ENCODE data around the gene IQCH. TPM values are rescaled to one million over a fixed set of nuclear protein-coding genes. Genes with fewer than 3 reads are reported as not detected.

IQCH gene
- total and polyA plus RNA-seq, 4 donors, result 2.4 to 9.0 (median 4.8) TPM

- Histone ChIP-seq H3K27ac (ENCODE audit: low read depth, low read length) (no peak overlapping the region), H3K4me1 (ENCODE audit: control insufficient read depth, insufficient read depth, low read length) (no peaks in the 10 kb centered on the region), H3K4me3 (ENCODE audit: low read depth, low read length) (no peak overlapping the region), H3K9me3 (ENCODE audit: control insufficient read depth, insufficient read depth, low read length) (no peaks in the 10 kb centered on the region), H3K36me3 (ENCODE audit: control insufficient read depth, insufficient read depth, low read length) (no peaks in the 10 kb centered on the region), H3K27me3 (ENCODE audit: control insufficient read depth, insufficient read depth, low read length) (no peaks in the 10 kb centered on the region)
- no peak for DNase-seq (ENCODE audit: low read depth in 4 of 6, low spot score in 6 of 6)
- no CpG with 5 or more reads among the region's 1 CpG for WGBS (ENCODE audit: insufficient coverage)
These were observed 142.6 kb downstream of the IQCH start for GRCh38 chr15:67397139-67397538.

GRCh38 chr15:67399925-67400324 is 145.3 kb downstream of the IQCH start:
- no peak for DNase-seq (ENCODE audit: low read depth in 4 of 6, low spot score in 6 of 6)
- H3K4me3 ChIP-seq (ENCODE audit: low read depth, low read length), result no peak overlapping the region
- H3K27me3 ChIP-seq (ENCODE audit: control insufficient read depth, insufficient read depth, low read length), result no peaks in the 10 kb centered on the region
- WGBS (ENCODE audit: insufficient coverage), result no CpG with 5 or more reads among the region's 4 CpGs
- H3K27ac ChIP-seq (ENCODE audit: low read depth, low read length), result no peak overlapping the region
- no peaks in the 10 kb centered on the region for H3K4me1 ChIP-seq (ENCODE audit: control insufficient read depth, insufficient read depth, low read length)
- no peaks in the 10 kb centered on the region for H3K36me3 ChIP-seq (ENCODE audit: control insufficient read depth, insufficient read depth, low read length)
- no peaks in the 10 kb centered on the region for H3K9me3 ChIP-seq (ENCODE audit: control insufficient read depth, insufficient read depth, low read length)

- Histone ChIP-seq H3K9me3 (ENCODE audit: control insufficient read depth, insufficient read depth, low read length) (no peaks in the 10 kb centered on the region), H3K36me3 (ENCODE audit: control insufficient read depth, insufficient read depth, low read length) (no peaks in the 10 kb centered on the region), H3K4me1 (ENCODE audit: control insufficient read depth, insufficient read depth, low read length) (no peaks in the 10 kb centered on the region), H3K27me3 (ENCODE audit: control insufficient read depth, insufficient read depth, low read length) (peaks cover 2% of the 10 kb centered on the region), H3K27ac (ENCODE audit: low read depth, low read length) (no peak overlapping the region), H3K4me3 (ENCODE audit: low read depth, low read length) (no peak overlapping the region)
- WGBS (ENCODE audit: insufficient coverage), result no CpG with 5 or more reads among the region's 2 CpGs
- no peak for DNase-seq (ENCODE audit: low read depth in 4 of 6, low spot score in 6 of 6)
These were observed 146.3 kb downstream of the IQCH start for GRCh38 chr15:67400890-67401289.

- no peaks in the 10 kb centered on the region for H3K36me3 ChIP-seq (ENCODE audit: control insufficient read depth, insufficient read depth, low read length)
- peak in 1 of 6 donors; percentile 58 for DNase-seq (ENCODE audit: low read depth in 4 of 6, low spot score in 6 of 6)
- H3K4me1 ChIP-seq (ENCODE audit: control insufficient read depth, insufficient read depth, low read length), result no peaks in the 10 kb centered on the region
- no CpG with 5 or more reads among the region's 5 CpGs for whole genome bisulfite sequencing (ENCODE audit: insufficient coverage)
- H3K27ac ChIP-seq (ENCODE audit: low read depth, low read length), result no peak overlapping the region
- no peak overlapping the region for H3K4me3 ChIP-seq (ENCODE audit: low read depth, low read length)
- H3K9me3 ChIP-seq (ENCODE audit: control insufficient read depth, insufficient read depth, low read length), result no peaks in the 10 kb centered on the region
- H3K27me3 ChIP-seq (ENCODE audit: control insufficient read depth, insufficient read depth, low read length), result peaks cover 2% of the 10 kb centered on the region
These were observed 146.8 kb downstream of the IQCH start for GRCh38 chr15:67401336-67401735.

- no CpG with 5 or more reads among the region's 4 CpGs for WGBS (ENCODE audit: insufficient coverage)
These were observed 149.0 kb downstream of the IQCH start for GRCh38 chr15:67403428-67404154.

GRCh38 chr15:67405208-67406191 is 150.9 kb downstream of the IQCH start:
- WGBS (ENCODE audit: insufficient coverage), result 33% methylated on average over 1 of the region's 4 CpGs
- H3K4me1 ChIP-seq (ENCODE audit: control insufficient read depth, insufficient read depth, low read length), result peaks cover 5% of the 10 kb centered on the region
- no peak overlapping the region for H3K4me3 ChIP-seq (ENCODE audit: low read depth, low read length)
- no peak for DNase-seq (ENCODE audit: low read depth in 4 of 6, low spot score in 6 of 6)
- H3K27me3 ChIP-seq (ENCODE audit: control insufficient read depth, insufficient read depth, low read length), result peaks cover 2% of the 10 kb centered on the region
- H3K27ac ChIP-seq (ENCODE audit: low read depth, low read length), result no peak overlapping the region
- no peaks in the 10 kb centered on the region for H3K9me3 ChIP-seq (ENCODE audit: control insufficient read depth, insufficient read depth, low read length)
- H3K36me3 ChIP-seq (ENCODE audit: control insufficient read depth, insufficient read depth, low read length), result no peaks in the 10 kb centered on the region

More at GRCh38 chr15:67403428-67404154, 149.0 kb downstream of the IQCH start:
- H3K4me3 ChIP-seq (ENCODE audit: low read depth, low read length), result no peak overlapping the region
- DNase-seq (ENCODE audit: low read depth in 4 of 6, low spot score in 6 of 6), result peak in 2 of 6 donors; percentile 34 to 64
- H3K27ac ChIP-seq (ENCODE audit: low read depth, low read length), result no peak overlapping the region
- H3K36me3 ChIP-seq (ENCODE audit: control insufficient read depth, insufficient read depth, low read length), result no peaks in the 10 kb centered on the region
- H3K4me1 ChIP-seq (ENCODE audit: control insufficient read depth, insufficient read depth, low read length), result peaks cover 5% of the 10 kb centered on the region
- peaks cover 2% of the 10 kb centered on the region for H3K27me3 ChIP-seq (ENCODE audit: control insufficient read depth, insufficient read depth, low read length)
- H3K9me3 ChIP-seq (ENCODE audit: control insufficient read depth, insufficient read depth, low read length), result no peaks in the 10 kb centered on the region

GRCh38 chr15:67406257-67406861 is 151.8 kb downstream of the IQCH start:
- WGBS (ENCODE audit: insufficient coverage), result no CpG with 5 or more reads among the region's 1 CpG
- Histone ChIP-seq H3K9me3 (ENCODE audit: control insufficient read depth, insufficient read depth, low read length) (no peaks in the 10 kb centered on the region), H3K4me1 (ENCODE audit: control insufficient read depth, insufficient read depth, low read length) (peaks cover 5% of the 10 kb centered on the region), H3K27ac (ENCODE audit: low read depth, low read length) (no peak overlapping the region), H3K27me3 (ENCODE audit: control insufficient read depth, insufficient read depth, low read length) (peaks cover 2% of the 10 kb centered on the region), H3K36me3 (ENCODE audit: control insufficient read depth, insufficient read depth, low read length) (no peaks in the 10 kb centered on the region), H3K4me3 (ENCODE audit: low read depth, low read length) (no peak overlapping the region)
- no peak for DNase-seq (ENCODE audit: low read depth in 4 of 6, low spot score in 6 of 6)

- peaks cover 5% of the 10 kb centered on the region for H3K4me1 ChIP-seq (ENCODE audit: control insufficient read depth, insufficient read depth, low read length)
- no peaks in the 10 kb centered on the region for H3K9me3 ChIP-seq (ENCODE audit: control insufficient read depth, insufficient read depth, low read length)
- no peak overlapping the region for H3K27ac ChIP-seq (ENCODE audit: low read depth, low read length)
- H3K36me3 ChIP-seq (ENCODE audit: control insufficient read depth, insufficient read depth, low read length), result no peaks in the 10 kb centered on the region
- H3K27me3 ChIP-seq (ENCODE audit: control insufficient read depth, insufficient read depth, low read length), result peaks cover 2% of the 10 kb centered on the region
- 62% methylated on average over 4 of the region's 8 CpGs for WGBS (ENCODE audit: insufficient coverage)
- H3K4me3 ChIP-seq (ENCODE audit: low read depth, low read length), result peak overlapping the region; percentile 6
- DNase-seq (ENCODE audit: low read depth in 4 of 6, low spot score in 6 of 6), result peak in 2 of 6 donors; percentile 71 to 93
These were observed 153.2 kb downstream of the IQCH start for GRCh38 chr15:67407786-67408185.

- no peaks in the 10 kb centered on the region for H3K36me3 ChIP-seq (ENCODE audit: control insufficient read depth, insufficient read depth, low read length)
- H3K4me1 ChIP-seq (ENCODE audit: control insufficient read depth, insufficient read depth, low read length), result peaks cover 13% of the 10 kb centered on the region
- peaks cover 2% of the 10 kb centered on the region for H3K27me3 ChIP-seq (ENCODE audit: control insufficient read depth, insufficient read depth, low read length)
- WGBS (ENCODE audit: insufficient coverage), result 42% methylated on average over 3 of the region's 6 CpGs
- peak in 1 of 6 donors; percentile 69 for DNase-seq (ENCODE audit: low read depth in 4 of 6, low spot score in 6 of 6)
- no peaks in the 10 kb centered on the region for H3K9me3 ChIP-seq (ENCODE audit: control insufficient read depth, insufficient read depth, low read length)
- no peak overlapping the region for H3K27ac ChIP-seq (ENCODE audit: low read depth, low read length)
- no peak overlapping the region for H3K4me3 ChIP-seq (ENCODE audit: low read depth, low read length)
These were observed 154.6 kb downstream of the IQCH start for GRCh38 chr15:67409175-67409574.

Measured in spinal cord (tissue), 10 donors.